NCI-H510A (cell line): ENCODE results near the gene SF3B1.
"Not testable (repeated sequence)": the region's sequence is repeated elsewhere in the genome, so short reads cannot be mapped to it uniquely, and the experiment has no call there.

ENCODE experiments used
- DNase-seq: peaks from one replicate; lab custom pipeline; 2025; lab: John Stamatoyannopoulos, UW

Gene SF3B1

GRCh38 chr2:197378494-197379307, 56.1 kb downstream of the SF3B1 start:
- peak; percentile 16 for DNase-seq

DNA sequence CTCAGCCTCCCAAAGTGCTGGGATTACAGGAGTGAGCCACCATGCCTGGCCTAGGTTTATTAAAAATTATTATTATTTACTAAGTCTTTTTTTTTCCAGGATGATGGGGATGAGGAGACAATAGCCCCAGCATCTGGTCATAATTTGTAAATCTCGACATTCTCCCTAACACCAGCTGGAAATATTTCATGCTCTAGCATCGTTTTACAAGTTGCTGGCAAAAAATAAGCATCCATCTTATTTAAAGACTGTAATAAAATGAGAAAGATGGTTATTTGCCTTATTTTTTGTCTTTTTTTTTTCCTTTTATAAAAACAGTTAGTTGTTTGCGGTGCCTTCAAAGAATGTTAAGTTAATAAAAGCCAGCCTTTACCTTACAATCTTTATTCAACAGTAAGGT, 56.7 kb downstream of the SF3B1 start:
- DNase-seq: no peak

DNA sequence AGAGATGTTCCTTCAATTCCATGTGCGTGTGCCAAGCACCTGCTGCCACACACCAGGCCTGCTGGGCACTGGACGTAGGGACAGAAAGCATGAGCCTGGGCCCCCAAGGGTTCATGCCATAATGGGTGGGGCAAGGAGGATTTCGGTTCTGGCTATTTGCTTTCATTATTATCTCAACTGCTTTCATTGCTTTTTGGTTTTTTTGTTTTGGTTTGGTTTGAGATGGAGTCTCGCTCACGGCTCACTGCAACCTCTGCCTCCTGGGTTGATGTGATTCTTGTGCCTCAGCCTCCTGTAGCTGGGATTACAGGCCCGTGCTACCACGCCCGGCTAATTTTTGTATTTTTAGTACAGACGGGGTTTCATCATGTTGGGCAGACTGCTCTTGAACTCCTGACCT, 57.2 kb downstream of the SF3B1 start:
- no peak for DNase-seq

- no peak for DNase-seq
Measured at GRCh38 chr2:197372592-197372991, 62.2 kb downstream of the SF3B1 start.

DNA sequence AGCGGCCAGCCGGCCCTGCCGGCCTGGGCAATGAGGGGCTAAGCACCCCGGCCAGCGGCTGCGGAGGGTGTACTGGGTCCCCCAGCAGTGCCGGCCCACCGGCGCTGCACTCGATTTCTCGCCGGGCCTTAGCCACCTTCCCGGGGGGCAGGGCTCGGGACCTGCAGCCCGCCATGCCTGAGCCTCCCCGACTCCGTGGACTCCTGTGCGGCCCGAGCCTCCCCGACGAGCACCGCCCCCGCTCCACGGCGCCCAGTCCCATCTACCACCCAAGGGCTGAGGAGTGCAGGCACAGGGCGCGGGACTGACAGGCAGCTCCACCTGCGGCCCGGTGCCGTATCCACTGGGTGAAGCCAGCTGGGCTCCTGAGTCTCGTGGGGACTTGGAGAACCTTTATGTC, 64.2 kb downstream of the SF3B1 start:
- DNase-seq: not testable (repeated sequence)

DNA sequence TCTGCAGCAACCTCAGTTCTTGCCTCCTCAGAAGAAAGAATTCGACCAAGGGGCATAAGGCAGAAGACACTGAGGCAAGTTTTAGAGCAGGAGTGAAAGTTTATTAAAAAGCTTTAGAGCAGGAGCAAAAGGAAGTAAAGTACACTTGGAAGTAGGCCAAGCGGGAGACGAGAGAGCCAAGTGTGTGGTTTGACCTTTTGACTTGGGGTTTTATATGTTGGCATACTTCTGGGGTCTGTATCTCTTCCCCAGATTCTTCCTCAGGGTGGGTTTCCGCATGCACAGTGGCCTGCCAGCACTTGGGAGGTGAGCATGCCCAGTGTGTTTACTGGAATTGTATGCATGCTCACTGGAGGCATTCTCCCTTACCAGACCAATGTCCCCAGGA, 64.9 kb downstream of the SF3B1 start:
- no peak for DNase-seq

GRCh38 chr2:197369228-197369932, 65.4 kb downstream of the SF3B1 start:
- no peak for DNase-seq

- no peak for DNase-seq
Measured at GRCh38 chr2:197368412-197368811, 66.4 kb downstream of the SF3B1 start.

- DNase-seq: no peak
Measured at GRCh38 chr2:197363998-197364397, 70.8 kb downstream of the SF3B1 start.

GRCh38 chr2:197360744-197361156, 74.1 kb downstream of the SF3B1 start:
- no peak for DNase-seq

DNA sequence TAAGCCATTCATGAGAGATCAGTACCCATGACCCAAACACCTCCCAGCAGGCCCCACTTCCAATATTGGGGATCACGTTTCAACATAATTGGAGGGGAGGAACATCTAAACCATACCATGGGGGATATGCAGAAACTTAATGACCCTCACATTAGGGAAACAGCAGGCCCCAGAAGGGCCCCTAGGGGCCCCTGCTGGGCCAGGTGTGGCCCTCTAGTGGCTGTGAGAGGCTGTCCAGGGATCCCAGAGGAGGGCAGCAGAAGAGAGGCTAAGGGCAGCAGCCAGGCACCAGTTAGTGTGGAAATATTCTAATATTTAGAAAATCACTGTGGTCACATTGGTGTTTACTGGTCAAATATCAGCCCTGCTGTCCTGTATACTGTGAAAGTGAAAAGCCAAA, 75.0 kb downstream of the SF3B1 start:
- no peak for DNase-seq

DNA sequence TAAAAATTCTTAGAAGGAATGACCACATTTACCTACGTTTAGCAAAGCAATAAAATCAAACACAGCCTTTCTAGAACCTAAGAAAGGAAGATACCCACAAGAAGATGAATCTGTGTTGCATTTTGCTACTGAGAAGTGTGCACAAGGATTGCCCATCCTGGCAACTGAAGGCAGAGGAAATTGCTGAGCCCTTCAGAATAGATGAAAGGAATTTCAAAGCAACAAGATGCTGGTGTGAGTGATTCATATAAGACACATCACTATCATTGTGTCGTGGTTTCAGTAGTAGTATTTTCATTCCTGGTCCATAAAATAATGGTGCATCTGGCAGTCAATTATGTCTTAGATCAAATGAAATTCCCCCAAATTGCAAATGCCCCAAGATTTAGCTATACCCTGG, 75.9 kb downstream of the SF3B1 start:
- DNase-seq: no peak

- no peak for DNase-seq
Measured at GRCh38 chr2:197357986-197358385, 76.8 kb downstream of the SF3B1 start.

- DNase-seq: no peak
Measured at GRCh38 chr2:197356136-197356535, 78.7 kb downstream of the SF3B1 start.

- no peak for DNase-seq
Measured at GRCh38 chr2:197354169-197354558, 80.7 kb downstream of the SF3B1 start.

GRCh38 chr2:197353393-197354168, 81.2 kb downstream of the SF3B1 start:
- no peak for DNase-seq

DNA sequence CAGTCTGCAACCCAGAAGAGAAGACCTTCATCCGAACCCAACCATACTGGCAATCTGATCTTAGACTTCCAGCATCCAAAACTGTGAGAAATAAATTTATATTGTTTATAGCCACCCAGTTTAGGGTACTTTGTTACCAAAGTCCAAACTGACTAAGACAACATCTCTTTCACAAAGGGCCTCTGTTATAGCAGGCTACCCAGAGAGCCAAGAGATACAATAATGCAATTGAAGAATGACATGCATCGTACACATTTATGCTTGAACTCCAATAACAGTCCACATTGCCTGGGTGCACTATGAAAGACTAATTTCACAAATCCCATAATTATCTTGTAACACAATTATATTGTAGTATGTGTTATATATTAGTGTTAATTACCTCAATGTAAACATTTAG, 85.1 kb downstream of the SF3B1 start:
- DNase-seq: no peak

- DNase-seq: no peak
Measured at GRCh38 chr2:197348721-197349360, 86.0 kb downstream of the SF3B1 start.

DNA sequence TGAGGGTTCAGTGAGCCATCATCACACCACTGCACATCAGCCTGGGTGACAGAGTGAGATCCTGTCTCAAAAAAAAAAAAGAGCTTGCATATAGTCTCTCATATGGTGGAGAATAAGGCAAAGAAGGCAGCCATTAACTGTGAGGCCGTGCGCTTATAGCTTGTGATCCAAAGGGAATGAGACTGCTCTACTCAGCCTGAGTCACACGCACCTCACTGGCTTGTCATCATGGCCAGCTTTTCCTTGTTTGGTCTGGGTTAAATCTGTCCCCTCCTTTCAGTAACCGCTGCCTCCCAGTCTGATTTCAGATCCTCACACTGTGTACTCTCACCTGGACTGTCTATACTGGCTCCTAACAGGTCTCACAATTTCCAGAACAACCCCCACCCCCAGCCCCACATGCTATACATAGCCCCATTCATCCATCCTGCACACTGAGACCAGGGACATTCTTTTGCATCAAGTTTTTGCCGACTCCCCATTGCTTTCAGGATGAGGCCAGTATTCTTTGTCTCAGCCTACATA, 88.9 kb downstream of the SF3B1 start:
- DNase-seq: no peak

- not testable (repeated sequence) for DNase-seq
Measured at GRCh38 chr2:197343968-197344367, 90.9 kb downstream of the SF3B1 start.

GRCh38 chr2:197340591-197340990, 94.2 kb downstream of the SF3B1 start:
- no peak for DNase-seq
